T-cell (primary cell): ENCODE results near the gene FAM13A. TPM values are rescaled to one million over a fixed set of nuclear protein-coding genes. Genes with fewer than 3 reads are reported as not detected.

ENCODE experiments used
- ATAC-seq, 4 experiments: fragments of 200-7000 bp in 3 of 4; fragments of 150-1000 bp in 1 of 4; cut with Tn5 transposase; replicated peaks in 1 of 4; 1 replicate in 3 of 4; 2 replicates in 1 of 4; pipeline ENCODE4 v1.10.0; 2021; ENCODE audit warnings: moderate library complexity in 3 of 4, mild to moderate bottlenecking in 2 of 4, moderate number of reproducible peaks in 1 of 4
- CTCF ChIA-PET, 2 donors: fragments of 300-600 bp; sonication (Branson Sonifier 250); formaldehyde crosslinking; loops; one replicate each; lab custom pipeline; 2022; ENCODE audit warnings: antibody characterized with exemption in 2 of 2; lab: Charles Lee
- POLR2A ChIA-PET, 2 donors: fragments of 300-600 bp; sonication (Branson Sonifier 250); formaldehyde crosslinking; loops; one replicate each; lab custom pipeline; 2022; ENCODE audit warnings: antibody characterized with exemption in 2 of 2; lab: Charles Lee
- DNase-seq, 35 experiments: peaks; one replicate each; pipeline versions ENCODE4 v3.0.0 to v3.0.0-alpha.2; 2013 to 2023
- H3K27ac ChIP-seq: one replicate; pipeline ENCODE4 v1.5.1; 2013; ENCODE audit warnings: low read length
- H3K27me3 ChIP-seq, 2 experiments: replicated peaks in 1 of 2; 1 replicate in 1 of 2; 2 replicates in 1 of 2; pipeline versions ENCODE4 v1.6.1 to v1.7.0; 2013; ENCODE audit warnings: low read length in 1 of 2, mixed read lengths in 1 of 2; ENCODE audit not compliant: control insufficient read depth in 2 of 2, insufficient read depth in 2 of 2; ENCODE audit errors: extremely low read depth in 1 of 2
- H3K36me3 ChIP-seq, 2 donors: 1 replicate in 1 of 2; 2 replicates in 1 of 2; pipeline versions ENCODE4 v1.6.1 to v1.7.0; 2013; ENCODE audit warnings: low read length in 1 of 2; ENCODE audit not compliant: control insufficient read depth in 2 of 2, insufficient read depth in 1 of 2; ENCODE audit errors: extremely low read depth in 1 of 2
- H3K4me1 ChIP-seq, 2 experiments: 1 replicate in 1 of 2; 2 replicates in 1 of 2; pipeline versions ENCODE4 v1.6.1 to v1.7.0; 2013; ENCODE audit warnings: low read length in 2 of 2, mixed read lengths in 1 of 2; ENCODE audit not compliant: insufficient read depth in 2 of 2, control insufficient read depth in 1 of 2; ENCODE audit errors: extremely low read depth in 1 of 2
- H3K4me3 ChIP-seq, 2 donors: 1 replicate in 1 of 2; 2 replicates in 1 of 2; pipeline versions ENCODE4 v1.5.1 to v1.7.0; 2013; ENCODE audit warnings: mild to moderate bottlenecking in 2 of 2, low read length in 1 of 2, moderate library complexity in 1 of 2; ENCODE audit not compliant: control insufficient read depth in 1 of 2; ENCODE audit errors: extremely low read depth in 1 of 2
- H3K9me3 ChIP-seq: 2 replicates; pipeline ENCODE4 v1.7.0; 2013
- H3K27ac Mint-ChIP-seq, 2 donors: one replicate each; pipeline ENCODE4 v1.8.0; 2020 to 2021; ENCODE audit warnings: mild to moderate bottlenecking in 2 of 2, mixed read lengths in 2 of 2
- H3K27me3 Mint-ChIP-seq, 2 donors: one replicate each; pipeline ENCODE4 v1.8.0; 2021 to 2022; ENCODE audit warnings: mixed read lengths in 2 of 2
- H3K36me3 Mint-ChIP-seq: one replicate; pipeline ENCODE4 v1.8.0; 2021; ENCODE audit warnings: mixed read lengths
- H3K4me1 Mint-ChIP-seq, 3 donors: one replicate each; pipeline ENCODE4 v1.8.0; 2020 to 2022; ENCODE audit warnings: mixed read lengths in 3 of 3, mild to moderate bottlenecking in 1 of 3
- H3K4me3 Mint-ChIP-seq, 3 donors: one replicate each; pipeline ENCODE4 v1.8.0; 2020 to 2022; ENCODE audit warnings: mild to moderate bottlenecking in 3 of 3, mixed read lengths in 3 of 3, moderate library complexity in 3 of 3
- H3K9me3 Mint-ChIP-seq, 3 donors: one replicate each; pipeline ENCODE4 v1.8.0; 2020 to 2022; ENCODE audit warnings: mixed read lengths in 3 of 3
- WGBS: methylation state at CpG from one replicate; pipeline ENCODE4 v1.1.5; 2013; ENCODE audit warnings: missing lambda C conversion rate; ENCODE audit not compliant: insufficient coverage; 5-methylcytosine and 5-hydroxymethylcytosine counted together
- total RNA-seq, 35 experiments: library from RNA in 6 of 35; stranded (reverse) in 6 of 35; fragments of 120-200 nt in 1 of 35; gene quantifications; one replicate each; pipeline versions ENCODE4 v1.2.1 to v1.2.4 and lab custom pipeline; 2013 to 2026

Gene FAM13A
- total RNA-seq, 5 donors from 2014 or later (not counting 1 experiment from before 2014, with no cell fraction given) = 11.3 to 92.9 (median 22.7) TPM

- no peaks in the 10 kb centered on the region for H3K27me3 ChIP-seq
- DNase-seq = no peak
- H3K4me1 ChIP-seq = no peaks in the 10 kb centered on the region
- H3K27ac ChIP-seq = no peak overlapping the region
- ATAC-seq = no peak
- Mint-ChIP-seq H3K4me3 (no peak overlapping the region), H3K36me3 (peaks cover 18% of the 10 kb centered on the region), H3K27me3 (no peaks in the 10 kb centered on the region), H3K27ac (no peak overlapping the region), H3K9me3 (no peaks in the 10 kb centered on the region), H3K4me1 (no peaks in the 10 kb centered on the region)
- ChIA-PET POLR2A (interaction anchor here in 1 of 2 donors (1.2 kb wide), 1 partner anchor 29 kb away, joined by 3 read pairs; no protein-coding TSS in a partner anchor), CTCF (no interaction called here)
- peaks cover 9 to 10% of the 10 kb centered on the region in 2 donors for H3K36me3 ChIP-seq
- H3K9me3 ChIP-seq = no peaks in the 10 kb centered on the region
- WGBS = no CpG with 5 or more reads among the region's 3 CpGs
- no peak overlapping the region for H3K4me3 ChIP-seq
Observed at GRCh38 chr4:88754796-88755195, 302.2 kb downstream of the FAM13A start.

DNA sequence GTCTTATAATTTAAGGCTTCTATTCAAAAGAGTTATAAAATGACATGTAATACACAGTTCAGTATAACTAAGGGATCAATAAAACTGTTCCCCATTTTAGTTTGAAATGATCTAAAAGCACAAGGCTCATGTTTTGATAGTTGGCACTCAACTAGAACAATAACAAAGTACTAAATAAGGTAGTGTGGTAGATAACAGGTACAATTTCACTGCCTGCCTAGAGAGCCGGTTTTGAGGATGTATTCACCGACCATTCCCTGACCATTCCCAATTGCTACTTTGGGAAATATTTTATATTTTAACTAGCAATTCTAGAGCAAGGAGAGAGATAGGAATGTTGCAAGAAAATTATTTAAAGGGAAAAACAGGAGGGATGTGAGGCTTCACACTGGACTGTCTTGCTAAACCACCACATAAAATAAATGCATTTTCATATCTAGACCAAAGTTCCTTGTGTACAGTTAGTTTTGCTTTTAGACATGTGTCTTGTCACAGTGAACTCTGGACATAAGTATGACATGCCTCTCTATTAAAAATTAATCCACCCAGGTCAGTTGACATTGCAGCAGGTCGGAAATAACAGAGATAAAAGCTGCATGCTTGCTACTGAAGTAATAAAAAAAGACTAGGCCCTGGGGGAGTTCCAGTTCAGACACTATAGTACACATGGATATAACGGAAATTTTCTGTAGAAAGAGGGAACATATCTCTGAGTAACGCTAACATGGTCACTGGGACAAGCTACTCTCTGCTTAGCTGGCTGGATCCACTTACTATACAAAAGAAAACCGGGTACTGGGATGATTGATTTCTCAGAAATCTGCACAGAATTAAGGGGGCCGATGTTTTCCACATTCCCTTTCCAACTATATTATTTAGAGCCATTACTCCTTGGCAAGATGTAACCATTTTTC lies 303.1 kb downstream of the FAM13A start:
- no peak overlapping the region for H3K4me3 Mint-ChIP-seq
- H3K4me1 Mint-ChIP-seq = no peaks in the 10 kb centered on the region
- POLR2A ChIA-PET = interaction anchor here (0.5 to 1.2 kb wide), 2 partner anchors 28 to 688 kb away, joined by 3 to 4 read pairs; no protein-coding TSS in a partner anchor
- Histone ChIP-seq H3K4me3 (no peak overlapping the region), H3K36me3 (peaks cover 6 to 9% of the 10 kb centered on the region in 2 donors), H3K27ac (no peak overlapping the region), H3K4me1 (no peaks in the 10 kb centered on the region), H3K27me3 (no peaks in the 10 kb centered on the region), H3K9me3 (no peaks in the 10 kb centered on the region)
- H3K27ac Mint-ChIP-seq = no peak overlapping the region
- H3K27me3 Mint-ChIP-seq = no peaks in the 10 kb centered on the region
- WGBS = no CpG with 5 or more reads among the region's 7 CpGs
- ATAC-seq = no peak
- no peak for DNase-seq
- H3K36me3 Mint-ChIP-seq = peaks cover 23% of the 10 kb centered on the region
- CTCF ChIA-PET = no interaction called here
- H3K9me3 Mint-ChIP-seq = no peaks in the 10 kb centered on the region

DNA sequence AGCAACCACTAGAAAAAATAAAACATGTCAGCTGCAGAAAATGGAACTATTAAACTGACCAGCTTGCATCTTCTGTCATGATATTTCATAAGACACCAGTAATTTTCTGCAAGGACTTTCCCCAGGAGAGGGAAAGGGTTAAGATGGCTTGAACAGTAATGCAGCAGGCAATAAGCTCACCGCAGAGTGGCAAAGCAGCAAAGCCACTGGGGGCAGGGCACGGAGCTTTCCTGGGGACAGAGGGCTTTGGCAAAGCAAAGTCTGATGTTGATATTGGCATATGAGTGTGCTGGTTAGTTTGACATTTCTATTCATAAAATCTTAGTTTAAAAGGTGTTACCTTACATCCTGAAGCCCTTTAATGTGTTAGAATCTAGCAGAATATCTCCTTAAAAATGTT lies 304.2 kb downstream of the FAM13A start:
- Mint-ChIP-seq H3K36me3 (peaks cover 22% of the 10 kb centered on the region), H3K4me3 (no peak overlapping the region), H3K9me3 (no peaks in the 10 kb centered on the region), H3K27ac (no peak overlapping the region), H3K27me3 (no peaks in the 10 kb centered on the region), H3K4me1 (no peaks in the 10 kb centered on the region)
- POLR2A ChIA-PET = no interaction called here
- CTCF ChIA-PET = no interaction called here
- DNase-seq = no peak
- H3K36me3 ChIP-seq = peaks cover 6 to 16% of the 10 kb centered on the region in 2 donors
- no peaks in the 10 kb centered on the region for H3K9me3 ChIP-seq
- WGBS = no CpG with 5 or more reads among the region's 2 CpGs
- no peak overlapping the region for H3K4me3 ChIP-seq
- no peaks in the 10 kb centered on the region for H3K4me1 ChIP-seq
- no peak overlapping the region for H3K27ac ChIP-seq
- no peak for ATAC-seq
- no peaks in the 10 kb centered on the region for H3K27me3 ChIP-seq

- POLR2A ChIA-PET = no interaction called here
- CTCF ChIA-PET = no interaction called here
- no peak for ATAC-seq
Observed at GRCh38 chr4:88752076-88752463, 304.9 kb downstream of the FAM13A start.

GRCh38 chr4:88751258-88752075 lies 305.5 kb downstream of the FAM13A start:
- H3K9me3 ChIP-seq = no peaks in the 10 kb centered on the region
- H3K4me1 ChIP-seq = no peaks in the 10 kb centered on the region
- H3K4me1 Mint-ChIP-seq = no peaks in the 10 kb centered on the region
- ChIA-PET CTCF (no interaction called here), POLR2A (no interaction called here)
- DNase-seq (no peak), ATAC-seq (no peak)
- no peak overlapping the region for H3K27ac ChIP-seq
- H3K36me3 ChIP-seq = peaks cover 6 to 16% of the 10 kb centered on the region in 2 donors
- no peaks in the 10 kb centered on the region for H3K27me3 ChIP-seq
- no CpG with 5 or more reads among the region's 7 CpGs for WGBS
- no peak overlapping the region for H3K4me3 Mint-ChIP-seq
- H3K27me3 Mint-ChIP-seq = no peaks in the 10 kb centered on the region
- H3K27ac Mint-ChIP-seq = no peak overlapping the region
- H3K4me3 ChIP-seq = no peak overlapping the region
- peaks cover 33% of the 10 kb centered on the region for H3K36me3 Mint-ChIP-seq
- no peaks in the 10 kb centered on the region for H3K9me3 Mint-ChIP-seq

More at GRCh38 chr4:88752076-88752463, 304.9 kb downstream of the FAM13A start:
- Mint-ChIP-seq H3K4me1 (no peaks in the 10 kb centered on the region), H3K27ac (no peak overlapping the region), H3K4me3 (no peak overlapping the region), H3K9me3 (no peaks in the 10 kb centered on the region), H3K36me3 (peaks cover 28% of the 10 kb centered on the region), H3K27me3 (no peaks in the 10 kb centered on the region)
- no peak for DNase-seq
- Histone ChIP-seq H3K4me3 (no peak overlapping the region), H3K27me3 (no peaks in the 10 kb centered on the region), H3K36me3 (peaks cover 6 to 16% of the 10 kb centered on the region in 2 donors), H3K9me3 (no peaks in the 10 kb centered on the region), H3K4me1 (no peaks in the 10 kb centered on the region), H3K27ac (no peak overlapping the region)
- 100% methylated on average over 1 of the region's 4 CpGs for WGBS

DNA sequence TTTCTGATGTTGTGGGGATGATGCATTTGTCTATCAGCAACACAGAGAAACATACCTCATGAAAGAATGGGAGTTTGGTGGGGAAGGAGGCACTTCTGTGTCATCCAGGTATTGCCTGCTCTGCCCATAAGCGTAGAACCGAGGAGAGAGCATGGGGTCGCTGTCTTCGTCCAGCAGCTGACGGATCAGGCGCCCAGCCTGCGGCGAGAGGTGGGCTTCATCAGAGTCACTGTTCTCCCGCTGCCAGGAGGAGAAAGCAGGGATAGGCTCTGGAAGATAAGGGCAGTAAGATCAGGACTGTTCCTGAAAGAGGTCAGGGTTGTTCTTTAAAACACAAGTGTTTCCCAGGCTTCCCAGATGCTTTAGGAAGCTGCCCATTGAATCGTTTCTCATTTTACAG lies 306.6 kb downstream of the FAM13A start:
- Histone ChIP-seq H3K36me3 (peaks cover 6 to 16% of the 10 kb centered on the region in 2 donors), H3K9me3 (no peaks in the 10 kb centered on the region), H3K4me3 (no peak overlapping the region), H3K27ac (no peak overlapping the region), H3K4me1 (no peaks in the 10 kb centered on the region), H3K27me3 (no peaks in the 10 kb centered on the region)
- H3K4me1 Mint-ChIP-seq = no peaks in the 10 kb centered on the region
- no peaks in the 10 kb centered on the region for H3K27me3 Mint-ChIP-seq
- DNase-seq = no peak
- H3K4me3 Mint-ChIP-seq = no peak overlapping the region
- 96% methylated on average over 9 of the region's 10 CpGs for WGBS
- ChIA-PET CTCF (no interaction called here), POLR2A (interaction anchor here in 1 of 2 donors (0.6 kb wide), 1 partner anchor 794 kb away, joined by 5 read pairs; no protein-coding TSS in a partner anchor)
- peaks cover 34% of the 10 kb centered on the region for H3K36me3 Mint-ChIP-seq
- ATAC-seq = no peak
- H3K9me3 Mint-ChIP-seq = no peaks in the 10 kb centered on the region
- H3K27ac Mint-ChIP-seq = no peak overlapping the region
